Measurements from ENCODE around the gene VCAM1. TPM values are rescaled to one million over a fixed set of nuclear protein-coding genes. Genes with fewer than 3 reads are reported as not detected.

The VCAM1 gene
- total RNA-seq, 1 experiment from 2014 or later = not detected

Other genes with a start within 250 kb of the VCAM1 start
- gene GPR88, start 181.6 kb upstream of the VCAM1 start, total RNA-seq (2014; rRNA removed; shearing (Covaris generic); ENCODE audit: low replicate concordance) = not detected in 2 replicates
- gene EXTL2, start 175.1 kb downstream of the VCAM1 start, total RNA-seq (2014; rRNA removed; shearing (Covaris generic); ENCODE audit: low replicate concordance) = 15.8 and 21.1 TPM in 2 replicates
- gene SLC30A7, start 176.3 kb downstream of the VCAM1 start, total RNA-seq (2014; rRNA removed; shearing (Covaris generic); ENCODE audit: low replicate concordance) = 15.2 and 26.6 TPM in 2 replicates

All from MG63 (cell line).